Neural progenitor cell (in vitro differentiated cells): Measurements from ENCODE around the gene FBXL19. TPM values are rescaled to one million over a fixed set of nuclear protein-coding genes. Genes with fewer than 3 reads are reported as not detected.

Experiments used
- DNase-seq: peaks from one replicate; pipeline ENCODE4 v3.0.0-alpha.2; 2016; ENCODE audit warnings: low spot score
- H2AFZ ChIP-seq: fragments of 200-600 bp; sonication (generic); replicated peaks from 2 replicates; pipeline ENCODE4 v1.6.1; 2016; ENCODE audit warnings: antibody characterized with exemption
- H3F3A ChIP-seq: fragments of 200-600 bp; sonication (generic); 2 replicates; pipeline ENCODE4 v1.6.1; 2016; ENCODE audit warnings: antibody characterized with exemption, low read depth
- H3K27ac ChIP-seq: fragments of 200-600 bp; sonication (generic); 2 replicates; pipeline ENCODE4 v1.5.1; 2016; ENCODE audit warnings: mild to moderate bottlenecking
- H3K27me3 ChIP-seq: fragments of 200-600 bp; sonication (generic); 2 replicates; pipeline ENCODE4 v1.6.1; 2016; ENCODE audit warnings: mild to moderate bottlenecking, moderate library complexity
- H3K36me3 ChIP-seq: fragments of 200-600 bp; sonication (generic); 2 replicates; pipeline ENCODE4 v1.5.1; 2016
- H3K4me1 ChIP-seq: fragments of 200-600 bp; sonication (generic); 2 replicates; pipeline ENCODE4 v1.6.1; 2016; ENCODE audit warnings: mixed run types
- H3K4me2 ChIP-seq: fragments of 200-600 bp; sonication (generic); 2 replicates; pipeline ENCODE4 v1.6.1; 2016
- H3K4me3 ChIP-seq: fragments of 200-600 bp; sonication (generic); 2 replicates; pipeline ENCODE4 v1.5.1; 2016
- H3K79me2 ChIP-seq: fragments of 200-600 bp; sonication (generic); 2 replicates; pipeline ENCODE4 v1.6.1; 2016; ENCODE audit warnings: low read depth
- H3K9ac ChIP-seq: fragments of 200-600 bp; sonication (generic); 2 replicates; pipeline ENCODE4 v1.6.1; 2016
- H3K9me3 ChIP-seq: fragments of 200-600 bp; sonication (generic); 2 replicates; pipeline ENCODE4 v1.5.1; 2016; ENCODE audit warnings: low read depth
- H4K20me1 ChIP-seq: fragments of 200-600 bp; sonication (generic); 2 replicates; pipeline ENCODE4 v1.6.1; 2016; ENCODE audit warnings: low read depth
- H3K27ac Mint-ChIP-seq: 3 replicates; pipeline ENCODE4 v1.8.0; 2021; ENCODE audit warnings: mixed read lengths
- H3K27me3 Mint-ChIP-seq: 2 replicates; pipeline ENCODE4 v1.8.0; 2022; ENCODE audit warnings: low read depth, mild to moderate bottlenecking, inconsistent platforms, moderate library complexity, mixed read lengths; ENCODE audit not compliant: insufficient read depth
- H3K36me3 Mint-ChIP-seq: 3 replicates; pipeline ENCODE4 v1.8.0; 2021; ENCODE audit warnings: mixed read lengths
- H3K4me1 Mint-ChIP-seq: 3 replicates; pipeline ENCODE4 v1.8.0; 2021; ENCODE audit warnings: mixed read lengths
- H3K4me3 Mint-ChIP-seq: 3 replicates; pipeline ENCODE4 v1.8.0; 2021; ENCODE audit warnings: mild to moderate bottlenecking, moderate library complexity, mixed read lengths
- H3K9me3 Mint-ChIP-seq: 3 replicates; pipeline ENCODE4 v1.8.0; 2020; ENCODE audit warnings: mixed read lengths
- EZH2 ChIP-seq: fragments of 200-600 bp; sonication (generic); IDR thresholded peaks from 2 replicates; pipeline ENCODE4 v1.6.1; 2017; ENCODE audit warnings: antibody characterized with exemption, mild to moderate bottlenecking, moderate library complexity
- EZH2phosphoT487 ChIP-seq: fragments of 200-600 bp; sonication (generic); IDR thresholded peaks from 2 replicates; pipeline ENCODE4 v1.6.1; 2017; ENCODE audit warnings: antibody characterized with exemption
- total RNA-seq: library from RNA; depleted of rRNA; stranded (reverse); fragments of >200 nt; gene quantifications from 2 replicates; pipeline ENCODE4 v1.2.3, GENCODE V29; 2015; ENCODE audit warnings: low replicate concordance
- TF ChIP-seq, protein P1 (sequence below): fragments of 200-600 bp; sonication (generic); IDR thresholded peaks from 2 replicates; pipeline ENCODE4 v1.5.1; 2017; ENCODE audit warnings: antibody characterized with exemption, mild to moderate bottlenecking

The FBXL19 gene
- total RNA-seq, 1 donor from 2014 or later, result 9.2 TPM

- H2AFZ ChIP-seq, result no peak overlapping the region
- H3K4me1 ChIP-seq, result no peaks in the 10 kb centered on the region
- peak overlapping the region; percentile 33 for H3K4me3 Mint-ChIP-seq
- H3K27me3 ChIP-seq, result no peaks in the 10 kb centered on the region
- TF ChIP-seq EZH2 (no peak), EZH2phosphoT487 (no peak)
- TF ChIP-seq, protein P1, sequence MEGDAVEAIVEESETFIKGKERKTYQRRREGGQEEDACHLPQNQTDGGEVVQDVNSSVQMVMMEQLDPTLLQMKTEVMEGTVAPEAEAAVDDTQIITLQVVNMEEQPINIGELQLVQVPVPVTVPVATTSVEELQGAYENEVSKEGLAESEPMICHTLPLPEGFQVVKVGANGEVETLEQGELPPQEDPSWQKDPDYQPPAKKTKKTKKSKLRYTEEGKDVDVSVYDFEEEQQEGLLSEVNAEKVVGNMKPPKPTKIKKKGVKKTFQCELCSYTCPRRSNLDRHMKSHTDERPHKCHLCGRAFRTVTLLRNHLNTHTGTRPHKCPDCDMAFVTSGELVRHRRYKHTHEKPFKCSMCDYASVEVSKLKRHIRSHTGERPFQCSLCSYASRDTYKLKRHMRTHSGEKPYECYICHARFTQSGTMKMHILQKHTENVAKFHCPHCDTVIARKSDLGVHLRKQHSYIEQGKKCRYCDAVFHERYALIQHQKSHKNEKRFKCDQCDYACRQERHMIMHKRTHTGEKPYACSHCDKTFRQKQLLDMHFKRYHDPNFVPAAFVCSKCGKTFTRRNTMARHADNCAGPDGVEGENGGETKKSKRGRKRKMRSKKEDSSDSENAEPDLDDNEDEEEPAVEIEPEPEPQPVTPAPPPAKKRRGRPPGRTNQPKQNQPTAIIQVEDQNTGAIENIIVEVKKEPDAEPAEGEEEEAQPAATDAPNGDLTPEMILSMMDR, result no peak
- no peaks in the 10 kb centered on the region for H3K9me3 ChIP-seq
- H3K4me1 Mint-ChIP-seq, result no peaks in the 10 kb centered on the region
- H3K27ac Mint-ChIP-seq, result peak overlapping the region; percentile 63
- DNase-seq, result peak; percentile 62
- H3K4me2 ChIP-seq, result peak overlapping the region; percentile 75
- H3K4me3 ChIP-seq, result peak overlapping the region; percentile 33
- H3K79me2 ChIP-seq, result no peaks in the 10 kb centered on the region
- H4K20me1 ChIP-seq, result peaks cover 4% of the 10 kb centered on the region
- peaks cover 10% of the 10 kb centered on the region for H3F3A ChIP-seq
- no peak overlapping the region for H3K9ac ChIP-seq
- no peaks in the 10 kb centered on the region for H3K36me3 ChIP-seq
- H3K27me3 Mint-ChIP-seq, result peaks cover 11% of the 10 kb centered on the region
- peaks cover 10% of the 10 kb centered on the region for H3K36me3 Mint-ChIP-seq
- no peak overlapping the region for H3K27ac ChIP-seq
- H3K9me3 Mint-ChIP-seq, result no peaks in the 10 kb centered on the region
Measured at GRCh38 chr16:30985401-30986128, 62.2 kb downstream of the FBXL19 start.

- no peaks in the 10 kb centered on the region for H3K9me3 Mint-ChIP-seq
- Histone ChIP-seq H3K9me3 (no peaks in the 10 kb centered on the region), H3K4me2 (no peak overlapping the region), H2AFZ (no peak overlapping the region), H3K79me2 (no peaks in the 10 kb centered on the region), H3K27ac (no peak overlapping the region), H3K9ac (no peak overlapping the region), H3K4me1 (no peaks in the 10 kb centered on the region), H4K20me1 (peaks cover 4% of the 10 kb centered on the region), H3F3A (peaks cover 10% of the 10 kb centered on the region), H3K36me3 (no peaks in the 10 kb centered on the region), H3K4me3 (no peak overlapping the region), H3K27me3 (no peaks in the 10 kb centered on the region)
- H3K4me1 Mint-ChIP-seq, result no peaks in the 10 kb centered on the region
- no peak for DNase-seq
- TF ChIP-seq EZH2 (no peak), EZH2phosphoT487 (no peak)
- TF ChIP-seq, protein P1, result no peak
- H3K27ac Mint-ChIP-seq, result peak overlapping the region; percentile 49
- peaks cover 6% of the 10 kb centered on the region for H3K36me3 Mint-ChIP-seq
- peak overlapping the region; percentile 50 for H3K4me3 Mint-ChIP-seq
- peaks cover 11% of the 10 kb centered on the region for H3K27me3 Mint-ChIP-seq
Measured at GRCh38 chr16:30986129-30986991, 63.0 kb downstream of the FBXL19 start.

- peaks cover 10% of the 10 kb centered on the region for H3K27me3 Mint-ChIP-seq
- Histone ChIP-seq H3K4me1 (no peaks in the 10 kb centered on the region), H3K79me2 (no peaks in the 10 kb centered on the region), H3K27ac (no peak overlapping the region), H3K27me3 (no peaks in the 10 kb centered on the region), H3K9me3 (no peaks in the 10 kb centered on the region), H3F3A (peaks cover 10% of the 10 kb centered on the region), H2AFZ (no peak overlapping the region), H3K9ac (no peak overlapping the region), H4K20me1 (peaks cover 4% of the 10 kb centered on the region), H3K4me2 (no peak overlapping the region), H3K4me3 (no peak overlapping the region), H3K36me3 (no peaks in the 10 kb centered on the region)
- H3K27ac Mint-ChIP-seq, result no peak overlapping the region
- TF ChIP-seq, protein P1, result no peak
- TF ChIP-seq EZH2, result no peak
- TF ChIP-seq EZH2phosphoT487, result no peak
- H3K4me3 Mint-ChIP-seq, result no peak overlapping the region
- no peaks in the 10 kb centered on the region for H3K9me3 Mint-ChIP-seq
- no peaks in the 10 kb centered on the region for H3K4me1 Mint-ChIP-seq
- DNase-seq, result no peak
- peaks cover 4% of the 10 kb centered on the region for H3K36me3 Mint-ChIP-seq
Measured at GRCh38 chr16:30987581-30988190, 64.3 kb downstream of the FBXL19 start.
